Coronary artery (tissue), 2 donors: ENCODE results near the gene RAB11FIP2.
"Not testable (repeated sequence)": the region's sequence is repeated elsewhere in the genome, so short reads cannot be mapped to it uniquely, and the experiment has no call there.

Experiments
- DNase-seq: peaks from one replicate; pipeline ENCODE4 v3.0.0-alpha.2; 2017; ENCODE audit warnings: low spot score
- H3K27ac ChIP-seq, 2 donors: fragments of 200-600 bp; sonication (generic); one replicate each; pipeline ENCODE4 v1.5.1; 2016 to 2019
- H3K4me3 ChIP-seq: fragments of 200-600 bp; sonication (generic); 2 replicates; pipeline ENCODE4 v1.5.1; 2016; ENCODE audit warnings: mild to moderate bottlenecking, moderate library complexity
- TF ChIP-seq, protein P1 (sequence below): fragments of 200-600 bp; sonication (generic); IDR thresholded peaks from one replicate; pipeline ENCODE4 v1.5.1; 2019; ENCODE audit warnings: antibody characterized with exemption

Gene RAB11FIP2, protein sequence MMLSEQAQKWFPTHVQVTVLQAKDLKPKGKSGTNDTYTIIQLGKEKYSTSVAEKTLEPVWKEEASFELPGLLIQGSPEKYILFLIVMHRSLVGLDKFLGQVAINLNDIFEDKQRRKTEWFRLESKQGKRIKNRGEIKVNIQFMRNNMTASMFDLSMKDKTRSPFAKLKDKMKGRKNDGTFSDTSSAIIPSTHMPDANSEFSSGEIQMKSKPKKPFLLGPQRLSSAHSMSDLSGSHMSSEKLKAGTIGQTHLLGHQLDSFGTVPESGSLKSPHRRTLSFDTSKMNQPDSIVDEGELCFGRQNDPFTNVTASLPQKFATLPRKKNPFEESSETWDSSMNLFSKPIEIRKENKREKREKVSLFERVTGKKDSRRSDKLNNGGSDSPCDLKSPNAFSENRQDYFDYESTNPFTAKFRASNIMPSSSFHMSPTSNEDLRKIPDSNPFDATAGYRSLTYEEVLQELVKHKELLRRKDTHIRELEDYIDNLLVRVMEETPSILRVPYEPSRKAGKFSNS

GRCh38 chr10:118046395-118047156 is at the start of gene RAB11FIP2:
Gene RAB11FIP2 (minus strand): TSS chr10:118046941. CDS start chr10:118046163, 778 bp downstream.
- Histone ChIP-seq H3K27ac (peak within 1 kb of the TSS; percentile 96 to 99), H3K4me3 (peak within 1 kb of the TSS; percentile 97)
- TF ChIP-seq, protein P1, sequence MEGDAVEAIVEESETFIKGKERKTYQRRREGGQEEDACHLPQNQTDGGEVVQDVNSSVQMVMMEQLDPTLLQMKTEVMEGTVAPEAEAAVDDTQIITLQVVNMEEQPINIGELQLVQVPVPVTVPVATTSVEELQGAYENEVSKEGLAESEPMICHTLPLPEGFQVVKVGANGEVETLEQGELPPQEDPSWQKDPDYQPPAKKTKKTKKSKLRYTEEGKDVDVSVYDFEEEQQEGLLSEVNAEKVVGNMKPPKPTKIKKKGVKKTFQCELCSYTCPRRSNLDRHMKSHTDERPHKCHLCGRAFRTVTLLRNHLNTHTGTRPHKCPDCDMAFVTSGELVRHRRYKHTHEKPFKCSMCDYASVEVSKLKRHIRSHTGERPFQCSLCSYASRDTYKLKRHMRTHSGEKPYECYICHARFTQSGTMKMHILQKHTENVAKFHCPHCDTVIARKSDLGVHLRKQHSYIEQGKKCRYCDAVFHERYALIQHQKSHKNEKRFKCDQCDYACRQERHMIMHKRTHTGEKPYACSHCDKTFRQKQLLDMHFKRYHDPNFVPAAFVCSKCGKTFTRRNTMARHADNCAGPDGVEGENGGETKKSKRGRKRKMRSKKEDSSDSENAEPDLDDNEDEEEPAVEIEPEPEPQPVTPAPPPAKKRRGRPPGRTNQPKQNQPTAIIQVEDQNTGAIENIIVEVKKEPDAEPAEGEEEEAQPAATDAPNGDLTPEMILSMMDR, result no peak
- peak; percentile 97 for DNase-seq

DNA sequence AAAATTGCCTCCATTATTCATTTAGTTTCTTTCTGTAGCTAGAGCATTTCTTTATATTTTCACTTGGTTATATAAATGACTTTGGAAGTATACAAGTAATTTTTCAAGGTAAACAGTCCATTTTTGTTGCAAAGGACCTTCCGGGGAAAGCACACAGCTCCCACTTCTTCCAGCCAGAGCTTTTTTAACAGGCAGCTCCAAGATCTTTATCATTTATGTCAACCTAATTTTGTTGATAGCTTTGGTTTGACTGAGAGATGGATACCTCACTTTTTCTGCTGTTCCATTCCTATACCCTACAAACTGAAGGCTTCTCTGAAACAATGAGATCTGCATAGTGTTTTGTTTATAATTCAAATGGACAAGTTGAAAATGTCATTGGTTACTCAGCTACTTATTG is 49.3 kb upstream of the RAB11FIP2 start:
- H3K4me3 ChIP-seq, result no peak overlapping the region
- no peak overlapping the region for H3K27ac ChIP-seq
- no peak for DNase-seq
- TF ChIP-seq, protein P1, result no peak

GRCh38 chr10:118092209-118092608 is 45.5 kb upstream of the RAB11FIP2 start:
- TF ChIP-seq, protein P1, result no peak
- DNase-seq, result no peak
- Histone ChIP-seq H3K4me3 (no peak overlapping the region), H3K27ac (no peak overlapping the region)

- H3K4me3 ChIP-seq, result no peak overlapping the region
- no peak for DNase-seq
- TF ChIP-seq, protein P1, result no peak
- no peak overlapping the region for H3K27ac ChIP-seq
Measured at GRCh38 chr10:118080817-118081216, 34.1 kb upstream of the RAB11FIP2 start.

- H3K27ac ChIP-seq, result no peak overlapping the region
- DNase-seq, result no peak
- H3K4me3 ChIP-seq, result no peak overlapping the region
- TF ChIP-seq, protein P1, result no peak
Measured at GRCh38 chr10:118076705-118077104, 30.0 kb upstream of the RAB11FIP2 start.

DNA sequence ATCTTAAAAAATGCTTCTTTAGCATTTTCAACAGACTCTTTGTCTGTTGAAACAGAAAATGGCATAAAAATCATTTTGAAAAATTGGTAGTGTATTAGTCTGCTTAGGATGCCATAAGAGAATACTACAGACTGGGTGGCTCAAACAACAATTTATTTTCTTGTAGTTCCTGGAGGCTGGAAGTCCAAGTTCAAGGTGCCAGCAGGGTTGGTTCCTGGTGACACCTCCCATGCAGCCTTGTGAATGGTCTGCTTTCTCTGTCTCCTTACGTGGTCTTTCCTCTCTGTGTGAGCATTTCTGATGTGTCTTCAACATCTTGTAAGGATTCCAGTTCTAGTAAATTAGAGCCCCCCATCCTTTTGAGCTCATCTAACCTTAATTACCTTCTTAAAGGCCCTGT is 26.1 kb upstream of the RAB11FIP2 start:
- Histone ChIP-seq H3K27ac (no peak overlapping the region), H3K4me3 (no peak overlapping the region)
- TF ChIP-seq, protein P1, result no peak
- no peak for DNase-seq

DNA sequence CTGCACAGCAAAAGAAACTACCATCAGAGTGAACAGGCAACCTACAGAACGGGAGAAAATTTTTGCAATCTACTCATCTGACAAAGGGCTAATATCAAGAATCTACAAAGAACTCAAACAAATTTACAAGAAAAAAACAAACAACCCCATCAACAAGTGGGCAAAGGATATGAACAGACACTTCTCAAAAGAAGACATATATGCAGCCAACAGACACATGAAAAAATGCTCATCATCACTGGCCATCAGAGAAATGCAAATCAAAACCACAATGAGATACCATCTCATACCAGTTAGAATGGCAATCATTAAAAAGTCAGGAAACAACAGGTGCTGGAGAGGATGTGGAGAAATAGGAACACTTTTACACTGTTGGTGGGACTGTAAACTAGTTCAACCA is 20.6 kb upstream of the RAB11FIP2 start:
- H3K4me3 ChIP-seq, DNase-seq: not testable (repeated sequence)

More for the DNA sequence above, 20.6 kb upstream of the RAB11FIP2 start:
- H3K27ac ChIP-seq, result not testable (repeated sequence)
